Measurements from ENCODE around the gene ATP6V0E1.

ATP6V0E1 gene

GRCh38 chr5:173016598-173017046 is 33.1 kb downstream of the ATP6V0E1 start:
- TF ChIP-seq TCF12 (IDR thresholded peaks at IDR 0.05; ENCODE audit: low read depth) (no peak), USF1 (IDR thresholded peaks at IDR 0.05) (no peak), TAF1 (IDR thresholded peaks at IDR 0.05; ENCODE audit: low read depth) (no peak), FOXM1 (IDR thresholded peaks at IDR 0.05; ENCODE audit: borderline replicate concordance, low read depth) (no peak), MAX (IDR thresholded peaks at IDR 0.05) (no peak), CEBPB (IDR thresholded peaks at IDR 0.05) (no peak), YY1 (IDR thresholded peaks at IDR 0.05; ENCODE audit: low read depth) (no peak), RAD21 (IDR thresholded peaks at IDR 0.05; ENCODE audit: low read depth) (no peak), NFIC (IDR thresholded peaks at IDR 0.05) (no peak), REST (IDR thresholded peaks at IDR 0.05; ENCODE audit: low read depth) (no peak), CREB1 (IDR thresholded peaks at IDR 0.05; ENCODE audit: low read depth) (no peak), EGR1 (IDR thresholded peaks at IDR 0.05) (no peak), TEAD4 (IDR thresholded peaks at IDR 0.05) (no peak), ZBTB7A (IDR thresholded peaks at IDR 0.05; ENCODE audit: low read depth) (no peak), EP300 (IDR thresholded peaks at IDR 0.05; ENCODE audit: borderline replicate concordance) (no peak)

- no peak for TF ChIP-seq EGR1 (IDR thresholded peaks at IDR 0.05)
- TF ChIP-seq EP300 (IDR thresholded peaks at IDR 0.05; ENCODE audit: borderline replicate concordance): no peak
- TF ChIP-seq CREB1 (IDR thresholded peaks at IDR 0.05; ENCODE audit: low read depth): no peak
- no peak for TF ChIP-seq NFIC (IDR thresholded peaks at IDR 0.05)
- no peak for TF ChIP-seq USF1 (IDR thresholded peaks at IDR 0.05)
- TF ChIP-seq RAD21 (IDR thresholded peaks at IDR 0.05; ENCODE audit: low read depth): no peak
- no peak for TF ChIP-seq REST (IDR thresholded peaks at IDR 0.05; ENCODE audit: low read depth)
- no peak for TF ChIP-seq TCF12 (IDR thresholded peaks at IDR 0.05; ENCODE audit: low read depth)
- no peak for TF ChIP-seq TEAD4 (IDR thresholded peaks at IDR 0.05)
These were observed 34.8 kb downstream of the ATP6V0E1 start for GRCh38 chr5:173018358-173018757.

GRCh38 chr5:173020154-173020581 is 36.6 kb downstream of the ATP6V0E1 start:
- TF ChIP-seq REST (IDR thresholded peaks at IDR 0.05; ENCODE audit: low read depth) (no peak), ZBTB7A (IDR thresholded peaks at IDR 0.05; ENCODE audit: low read depth) (no peak), TAF1 (IDR thresholded peaks at IDR 0.05; ENCODE audit: low read depth) (no peak), EGR1 (IDR thresholded peaks at IDR 0.05) (no peak), USF1 (IDR thresholded peaks at IDR 0.05) (no peak), CEBPB (IDR thresholded peaks at IDR 0.05) (no peak), CREB1 (IDR thresholded peaks at IDR 0.05; ENCODE audit: low read depth) (no peak), NFIC (IDR thresholded peaks at IDR 0.05) (no peak), TCF12 (IDR thresholded peaks at IDR 0.05; ENCODE audit: low read depth) (no peak), RAD21 (IDR thresholded peaks at IDR 0.05; ENCODE audit: low read depth) (no peak), YY1 (IDR thresholded peaks at IDR 0.05; ENCODE audit: low read depth) (no peak), FOXM1 (IDR thresholded peaks at IDR 0.05; ENCODE audit: borderline replicate concordance, low read depth) (no peak), TEAD4 (IDR thresholded peaks at IDR 0.05) (no peak), EP300 (IDR thresholded peaks at IDR 0.05; ENCODE audit: borderline replicate concordance) (no peak), MAX (IDR thresholded peaks at IDR 0.05) (no peak)

- TF ChIP-seq ZBTB7A (IDR thresholded peaks at IDR 0.05; ENCODE audit: low read depth): no peak
- TF ChIP-seq EP300 (IDR thresholded peaks at IDR 0.05; ENCODE audit: borderline replicate concordance): no peak
- no peak for TF ChIP-seq TCF12 (IDR thresholded peaks at IDR 0.05; ENCODE audit: low read depth)
- TF ChIP-seq FOXM1 (IDR thresholded peaks at IDR 0.05; ENCODE audit: borderline replicate concordance, low read depth): no peak
- TF ChIP-seq TEAD4 (IDR thresholded peaks at IDR 0.05): no peak
- TF ChIP-seq USF1 (IDR thresholded peaks at IDR 0.05): no peak
- TF ChIP-seq CEBPB (IDR thresholded peaks at IDR 0.05): no peak
- TF ChIP-seq EGR1 (IDR thresholded peaks at IDR 0.05): no peak
- TF ChIP-seq REST (IDR thresholded peaks at IDR 0.05; ENCODE audit: low read depth): no peak
- TF ChIP-seq MAX (IDR thresholded peaks at IDR 0.05): no peak
- no peak for TF ChIP-seq YY1 (IDR thresholded peaks at IDR 0.05; ENCODE audit: low read depth)
- no peak for TF ChIP-seq RAD21 (IDR thresholded peaks at IDR 0.05; ENCODE audit: low read depth)
- no peak for TF ChIP-seq TAF1 (IDR thresholded peaks at IDR 0.05; ENCODE audit: low read depth)
These were observed 37.1 kb downstream of the ATP6V0E1 start for GRCh38 chr5:173020643-173021042.
